Subcutaneous adipose tissue (tissue), 4 donors: Measurements from ENCODE around the gene PLOD2. TPM values are rescaled to one million over a fixed set of nuclear protein-coding genes. Genes with fewer than 3 reads are reported as not detected.

Source experiments
- total RNA-seq, 4 donors: library from RNA; depleted of rRNA; stranded (reverse); fragments of >200 nt; gene quantifications; one replicate each; pipeline ENCODE4 v1.1.0, GENCODE V29; 2016
- TF ChIP-seq, protein P1 (sequence below): fragments of 450-650 bp; IDR thresholded peaks from one replicate; pipeline ENCODE4 v1.5.1; 2016; ENCODE audit warnings: low read depth, mild to moderate bottlenecking, control low read depth, antibody characterized with exemption, moderate library complexity

Gene PLOD2
- total RNA-seq, 4 donors from 2014 or later, result 86.7 to 144 (median 93.8) TPM

DNA sequence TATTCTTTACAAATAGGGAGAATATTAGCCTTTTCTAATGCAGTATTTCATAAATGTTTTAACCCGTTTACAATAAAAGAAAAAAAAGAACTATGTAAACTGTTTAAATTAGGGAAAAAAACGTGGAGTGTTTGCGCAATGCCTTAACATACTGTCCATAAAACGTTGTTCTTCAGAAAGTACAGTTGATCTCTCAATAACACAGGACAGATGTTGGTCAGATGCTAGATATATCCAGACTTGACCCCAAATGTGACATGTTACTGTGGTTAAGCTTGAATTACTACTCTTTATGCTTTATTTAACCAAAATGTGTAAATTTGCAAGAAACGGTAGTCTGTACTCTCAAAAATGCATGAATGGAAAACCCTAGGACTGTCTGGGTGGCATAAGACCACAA, 110.3 kb downstream of the PLOD2 start:
- TF ChIP-seq, protein P1, sequence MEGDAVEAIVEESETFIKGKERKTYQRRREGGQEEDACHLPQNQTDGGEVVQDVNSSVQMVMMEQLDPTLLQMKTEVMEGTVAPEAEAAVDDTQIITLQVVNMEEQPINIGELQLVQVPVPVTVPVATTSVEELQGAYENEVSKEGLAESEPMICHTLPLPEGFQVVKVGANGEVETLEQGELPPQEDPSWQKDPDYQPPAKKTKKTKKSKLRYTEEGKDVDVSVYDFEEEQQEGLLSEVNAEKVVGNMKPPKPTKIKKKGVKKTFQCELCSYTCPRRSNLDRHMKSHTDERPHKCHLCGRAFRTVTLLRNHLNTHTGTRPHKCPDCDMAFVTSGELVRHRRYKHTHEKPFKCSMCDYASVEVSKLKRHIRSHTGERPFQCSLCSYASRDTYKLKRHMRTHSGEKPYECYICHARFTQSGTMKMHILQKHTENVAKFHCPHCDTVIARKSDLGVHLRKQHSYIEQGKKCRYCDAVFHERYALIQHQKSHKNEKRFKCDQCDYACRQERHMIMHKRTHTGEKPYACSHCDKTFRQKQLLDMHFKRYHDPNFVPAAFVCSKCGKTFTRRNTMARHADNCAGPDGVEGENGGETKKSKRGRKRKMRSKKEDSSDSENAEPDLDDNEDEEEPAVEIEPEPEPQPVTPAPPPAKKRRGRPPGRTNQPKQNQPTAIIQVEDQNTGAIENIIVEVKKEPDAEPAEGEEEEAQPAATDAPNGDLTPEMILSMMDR, result no peak

DNA sequence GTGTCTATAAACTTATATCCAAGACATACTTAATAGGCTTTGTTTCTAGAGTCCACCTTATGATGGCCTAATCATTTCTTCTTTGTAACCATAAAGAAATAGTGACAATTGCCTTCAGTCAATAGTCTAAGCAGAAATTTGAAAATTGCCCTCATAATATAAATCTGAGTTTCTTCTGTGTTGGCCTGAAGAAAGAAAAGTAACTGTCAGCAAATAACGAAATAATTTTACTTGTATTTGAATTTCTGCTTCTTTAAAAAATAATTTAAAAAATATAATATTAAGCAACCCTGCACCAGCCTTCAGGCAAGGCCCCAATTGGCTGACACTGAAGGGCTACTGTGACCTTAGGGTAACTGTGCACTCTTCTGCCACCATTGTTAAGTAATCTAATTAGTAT, 113.5 kb downstream of the PLOD2 start:
- TF ChIP-seq, protein P1, result no peak

DNA sequence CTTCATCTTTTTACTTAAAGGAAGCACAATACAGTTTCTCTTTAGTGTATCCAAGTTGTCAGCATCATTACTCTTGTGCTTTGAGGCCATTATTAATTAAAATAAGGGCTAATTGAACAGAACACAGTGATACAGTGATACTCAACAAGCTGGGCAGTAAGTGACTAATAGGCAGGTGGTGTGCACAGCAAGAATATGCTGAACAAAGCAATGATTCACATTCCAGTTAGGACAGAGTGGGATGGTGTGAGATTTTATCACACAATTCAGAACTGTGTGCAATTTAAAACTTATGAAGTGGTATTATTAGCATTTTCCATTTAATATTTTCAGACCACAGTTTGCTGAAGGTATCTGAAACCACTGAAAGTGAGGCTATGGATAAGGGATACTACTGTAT, 116.9 kb downstream of the PLOD2 start:
- TF ChIP-seq, protein P1, result no peak

DNA sequence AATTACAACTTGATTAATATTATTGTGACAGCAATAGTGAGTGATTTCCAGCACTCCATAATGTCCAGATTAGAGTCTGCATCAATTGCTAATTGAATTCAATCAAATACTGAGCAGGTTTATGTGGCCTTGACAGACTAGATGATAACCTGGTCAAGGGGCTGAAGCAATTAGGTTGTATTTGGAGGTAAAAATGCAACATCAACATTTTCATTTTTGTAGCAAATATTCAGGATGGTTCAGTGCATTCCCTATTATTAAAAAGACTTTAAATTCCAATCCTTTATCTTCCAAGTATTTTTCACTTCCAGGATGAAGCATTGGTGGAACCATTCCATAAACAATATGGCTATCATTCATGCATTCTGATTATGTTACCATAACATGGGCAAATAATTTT, 120.4 kb downstream of the PLOD2 start:
- TF ChIP-seq, protein P1, result no peak

DNA sequence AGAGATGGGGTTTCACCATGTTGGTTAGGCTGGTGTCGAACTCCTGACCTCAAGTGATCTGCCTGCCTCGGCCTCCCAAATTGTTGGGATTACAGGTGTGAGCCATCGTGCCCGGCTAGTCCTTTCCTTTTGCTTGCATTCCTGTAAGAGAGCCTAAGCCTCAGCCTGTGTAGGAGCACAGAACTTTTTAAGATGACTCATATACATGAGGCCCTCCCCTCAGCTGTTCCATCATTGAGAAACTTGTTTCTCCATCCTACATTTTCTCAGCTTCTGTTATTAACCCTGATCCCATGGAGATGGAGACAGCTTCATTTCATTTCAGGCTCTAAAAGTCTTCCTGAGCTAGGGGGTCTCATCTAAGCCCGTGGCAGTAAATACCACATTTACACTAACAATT, 123.3 kb downstream of the PLOD2 start:
- TF ChIP-seq, protein P1, result no peak

DNA sequence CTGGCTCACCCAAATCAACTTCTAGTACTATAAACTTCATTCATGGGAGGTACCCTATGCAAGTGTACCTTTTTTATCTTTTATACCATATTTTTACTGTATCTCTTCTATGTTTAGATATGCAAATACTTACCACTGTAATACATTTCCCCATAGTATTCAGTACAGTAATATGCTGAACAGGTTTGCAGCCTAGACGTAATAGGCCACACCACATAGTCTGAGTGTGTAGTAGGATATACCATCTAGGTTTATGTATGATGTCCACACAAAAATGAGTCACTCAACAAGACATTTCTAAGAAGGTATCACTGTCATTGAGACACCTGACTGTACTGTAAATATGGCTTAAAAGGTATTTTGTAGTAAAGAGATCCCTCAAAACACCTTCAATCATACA, 124.7 kb downstream of the PLOD2 start:
- TF ChIP-seq, protein P1, result no peak

DNA sequence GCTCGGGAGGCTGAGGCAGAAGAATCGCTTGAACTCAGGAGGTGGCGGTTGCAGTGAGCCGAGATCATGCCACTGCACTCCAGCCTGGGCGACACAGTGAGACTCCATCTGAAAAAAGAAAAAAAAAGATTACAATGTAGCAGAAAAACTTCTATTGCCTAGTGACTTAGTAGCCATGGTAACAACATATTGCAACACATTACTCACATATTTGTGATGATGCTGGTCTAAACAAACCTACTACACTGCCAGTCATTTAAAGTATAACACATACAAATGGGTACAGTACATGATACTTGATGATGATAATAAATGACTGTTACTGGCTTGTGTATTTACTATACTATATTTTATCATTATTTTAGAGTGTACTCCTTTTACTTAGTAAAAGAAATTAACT, 125.6 kb downstream of the PLOD2 start:
- TF ChIP-seq, protein P1, result no peak
